ENCODE measurements around the gene LIN7C.
A peak's percentile ranks its signal among the peaks of the same experiment; 100 is the strongest.
"Not testable (repeated sequence)": the region's sequence is repeated elsewhere in the genome, so short reads cannot be mapped to it uniquely, and the experiment has no call there.

The LIN7C gene

DNA sequence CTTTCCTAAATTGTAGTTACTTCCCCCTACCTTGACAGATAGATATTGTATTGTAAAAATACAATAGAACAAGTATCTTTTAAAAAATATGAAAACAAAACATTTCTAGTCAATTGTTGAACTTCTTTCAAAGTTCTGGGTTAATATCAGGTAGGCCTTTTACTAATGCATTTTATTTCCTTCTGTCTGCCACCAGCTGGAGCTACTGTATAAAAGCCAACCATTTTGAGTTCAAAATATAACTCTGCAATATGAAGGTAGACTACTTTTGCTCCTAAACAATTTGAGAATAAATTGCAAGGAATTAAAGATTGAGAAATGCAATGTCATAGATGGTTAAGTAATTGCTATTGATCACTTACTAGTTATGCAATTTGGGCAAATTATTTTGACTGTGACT, 22.1 kb upstream of the LIN7C start:
- Mint-ChIP-seq H3K4me1 (no peaks in the 10 kb centered on the region), H3K4me3 (no peak overlapping the region), H3K27ac (no peak overlapping the region), H3K9me3 (no peaks in the 10 kb centered on the region), H3K27me3 (ENCODE audit: low read depth, poor library complexity) (peaks cover 4% of the 10 kb centered on the region), H3K36me3 (ENCODE audit: low read depth) (no peaks in the 10 kb centered on the region)
- TF ChIP-seq, protein P1, sequence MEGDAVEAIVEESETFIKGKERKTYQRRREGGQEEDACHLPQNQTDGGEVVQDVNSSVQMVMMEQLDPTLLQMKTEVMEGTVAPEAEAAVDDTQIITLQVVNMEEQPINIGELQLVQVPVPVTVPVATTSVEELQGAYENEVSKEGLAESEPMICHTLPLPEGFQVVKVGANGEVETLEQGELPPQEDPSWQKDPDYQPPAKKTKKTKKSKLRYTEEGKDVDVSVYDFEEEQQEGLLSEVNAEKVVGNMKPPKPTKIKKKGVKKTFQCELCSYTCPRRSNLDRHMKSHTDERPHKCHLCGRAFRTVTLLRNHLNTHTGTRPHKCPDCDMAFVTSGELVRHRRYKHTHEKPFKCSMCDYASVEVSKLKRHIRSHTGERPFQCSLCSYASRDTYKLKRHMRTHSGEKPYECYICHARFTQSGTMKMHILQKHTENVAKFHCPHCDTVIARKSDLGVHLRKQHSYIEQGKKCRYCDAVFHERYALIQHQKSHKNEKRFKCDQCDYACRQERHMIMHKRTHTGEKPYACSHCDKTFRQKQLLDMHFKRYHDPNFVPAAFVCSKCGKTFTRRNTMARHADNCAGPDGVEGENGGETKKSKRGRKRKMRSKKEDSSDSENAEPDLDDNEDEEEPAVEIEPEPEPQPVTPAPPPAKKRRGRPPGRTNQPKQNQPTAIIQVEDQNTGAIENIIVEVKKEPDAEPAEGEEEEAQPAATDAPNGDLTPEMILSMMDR (IDR thresholded peaks at IDR 0.05) = no peak
- no peak for DNase-seq

DNA sequence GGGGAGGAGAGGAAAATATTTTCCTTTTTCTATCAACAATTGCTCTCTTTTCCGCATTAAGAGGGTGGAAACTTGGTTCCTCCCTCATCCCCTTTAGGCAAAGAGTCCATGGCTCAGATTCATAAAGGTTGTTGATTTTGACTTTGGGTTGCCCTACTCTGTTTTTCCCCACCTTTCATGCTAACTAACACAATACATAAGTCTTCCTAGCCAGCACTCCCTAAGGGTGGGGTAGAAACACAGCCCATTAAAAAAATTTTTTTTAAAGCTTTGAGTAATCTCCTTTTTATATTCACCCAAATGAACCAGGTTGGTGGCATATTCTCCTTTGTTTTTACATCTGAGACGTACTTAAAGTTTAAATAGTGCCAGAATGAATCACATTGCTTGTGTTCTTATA, 20.0 kb upstream of the LIN7C start:
- peaks cover 4% of the 10 kb centered on the region for H3K27me3 Mint-ChIP-seq (ENCODE audit: low read depth, poor library complexity)
- no peaks in the 10 kb centered on the region for H3K4me1 Mint-ChIP-seq
- TF ChIP-seq, protein P1 (IDR thresholded peaks at IDR 0.05) = no peak
- no peak overlapping the region for H3K4me3 Mint-ChIP-seq
- no peaks in the 10 kb centered on the region for H3K9me3 Mint-ChIP-seq
- H3K27ac Mint-ChIP-seq = no peak overlapping the region
- no peak for DNase-seq
- H3K36me3 Mint-ChIP-seq (ENCODE audit: low read depth) = no peaks in the 10 kb centered on the region

- TF ChIP-seq, protein P1 (IDR thresholded peaks at IDR 0.05) = no peak
- no peak for DNase-seq
- Mint-ChIP-seq H3K27me3 (ENCODE audit: low read depth, poor library complexity) (peaks cover 4% of the 10 kb centered on the region), H3K27ac (no peak overlapping the region), H3K36me3 (ENCODE audit: low read depth) (no peaks in the 10 kb centered on the region), H3K9me3 (no peaks in the 10 kb centered on the region), H3K4me3 (no peak overlapping the region), H3K4me1 (no peaks in the 10 kb centered on the region)
These were observed 19.4 kb upstream of the LIN7C start for GRCh38 chr11:27525824-27526516.

- H3K36me3 Mint-ChIP-seq (ENCODE audit: low read depth) = no peaks in the 10 kb centered on the region
- peaks cover 4% of the 10 kb centered on the region for H3K27me3 Mint-ChIP-seq (ENCODE audit: low read depth, poor library complexity)
- no peak overlapping the region for H3K27ac Mint-ChIP-seq
- no peaks in the 10 kb centered on the region for H3K9me3 Mint-ChIP-seq
- TF ChIP-seq, protein P1 (IDR thresholded peaks at IDR 0.05) = no peak
- H3K4me3 Mint-ChIP-seq = no peak overlapping the region
- H3K4me1 Mint-ChIP-seq = peaks cover 6% of the 10 kb centered on the region
- DNase-seq = no peak
These were observed 17.6 kb upstream of the LIN7C start for GRCh38 chr11:27524155-27524554.

DNA sequence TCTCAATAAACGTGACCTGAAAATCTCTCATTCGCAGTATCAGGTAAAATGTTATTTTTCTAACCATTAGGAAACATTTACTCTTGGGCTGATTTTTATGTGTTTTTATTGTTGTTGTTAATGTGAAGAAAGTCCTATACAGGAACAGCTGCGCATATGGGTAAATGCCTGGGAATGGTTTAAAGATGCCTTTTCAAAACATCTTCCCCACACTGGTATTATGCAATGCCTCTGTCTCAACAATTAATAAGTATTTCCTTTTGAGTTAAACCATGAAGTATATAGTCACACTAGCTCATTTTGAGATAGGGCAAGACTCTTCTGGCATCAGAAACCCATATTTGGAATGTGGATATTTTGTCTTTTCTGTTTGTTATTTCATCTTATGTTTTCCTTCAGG, 13.7 kb upstream of the LIN7C start:
- no peak overlapping the region for H3K27ac Mint-ChIP-seq
- TF ChIP-seq, protein P1 (IDR thresholded peaks at IDR 0.05) = no peak
- DNase-seq = no peak
- H3K27me3 Mint-ChIP-seq (ENCODE audit: low read depth, poor library complexity) = peaks cover 4% of the 10 kb centered on the region
- H3K36me3 Mint-ChIP-seq (ENCODE audit: low read depth) = no peaks in the 10 kb centered on the region
- no peak overlapping the region for H3K4me3 Mint-ChIP-seq
- H3K4me1 Mint-ChIP-seq = peaks cover 17% of the 10 kb centered on the region
- H3K9me3 Mint-ChIP-seq = peaks cover 5% of the 10 kb centered on the region

- Mint-ChIP-seq H3K27ac (peak overlapping the region; percentile 7), H3K9me3 (peaks cover 12% of the 10 kb centered on the region), H3K4me3 (no peak overlapping the region), H3K4me1 (peaks cover 17% of the 10 kb centered on the region), H3K27me3 (ENCODE audit: low read depth, poor library complexity) (peaks cover 4% of the 10 kb centered on the region), H3K36me3 (ENCODE audit: low read depth) (no peaks in the 10 kb centered on the region)
- no peak for DNase-seq
- TF ChIP-seq, protein P1 (IDR thresholded peaks at IDR 0.05) = no peak
These were observed 11.9 kb upstream of the LIN7C start for GRCh38 chr11:27518518-27518917.

DNA sequence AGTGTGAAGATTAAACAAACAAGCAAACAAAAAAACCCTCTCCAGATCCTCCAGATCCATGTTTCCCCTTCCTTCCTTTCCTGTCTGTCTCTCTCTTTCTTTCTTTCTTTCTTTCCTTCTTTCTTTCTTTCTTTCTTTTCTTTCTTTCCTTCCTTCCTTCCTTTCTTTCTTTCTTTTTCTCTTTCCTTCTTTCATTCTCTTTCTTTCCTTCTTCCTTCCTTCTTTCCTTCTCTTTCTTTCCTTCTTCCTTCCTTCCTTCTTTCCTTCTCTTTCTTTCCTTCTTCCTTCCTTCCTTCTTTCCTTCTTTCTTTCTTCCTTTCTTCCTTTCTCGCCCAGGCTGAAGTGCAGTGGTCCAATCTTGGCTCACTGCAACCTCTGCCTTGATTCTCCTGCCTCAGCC, 10.9 kb upstream of the LIN7C start:
- Mint-ChIP-seq H3K4me3 (peak overlapping the region; percentile 19), H3K9me3 (peaks cover 12% of the 10 kb centered on the region), H3K4me1 (peaks cover 17% of the 10 kb centered on the region)
- not testable (repeated sequence) for H3K27me3 Mint-ChIP-seq (ENCODE audit: low read depth, poor library complexity); H3K27ac Mint-ChIP-seq; DNase-seq; H3K36me3 Mint-ChIP-seq (ENCODE audit: low read depth)
